ENCODE results near the gene BORA.
"Not testable (repeated sequence)": the region's sequence is repeated elsewhere in the genome, so short reads cannot be mapped to it uniquely, and the experiment has no call there.

The BORA gene

GRCh38 chr13:72727417-72728289, at the start of gene BORA, which contains the start of gene MZT1:
BORA (plus strand) TSS chr13:72727923; CDS start chr13:72728941, 1,018 bp downstream.
MZT1 (minus strand) TSS chr13:72727629; CDS start chr13:72727602, 27 bp downstream.
- DNase-seq, result peak; percentile 93

DNA sequence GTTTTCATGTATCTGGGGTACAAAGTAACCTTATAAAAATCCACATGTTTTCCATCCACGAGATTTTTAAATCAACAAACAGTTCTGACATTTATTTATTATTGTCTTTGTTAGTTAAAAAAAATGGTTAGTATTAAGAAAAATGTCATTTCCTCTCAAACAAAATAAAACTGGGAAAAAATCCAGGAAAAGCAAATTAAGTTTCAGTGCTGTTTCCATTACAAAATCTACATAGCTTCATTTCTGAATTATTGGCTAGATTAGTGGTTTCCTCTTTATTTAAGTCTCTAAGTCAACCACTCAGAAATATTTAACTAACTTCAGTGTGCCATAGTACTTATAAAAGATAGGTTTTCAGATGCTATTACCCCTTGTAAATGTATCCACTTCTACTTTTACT, 49.4 kb upstream of the BORA start:
- DNase-seq, result no peak

DNA sequence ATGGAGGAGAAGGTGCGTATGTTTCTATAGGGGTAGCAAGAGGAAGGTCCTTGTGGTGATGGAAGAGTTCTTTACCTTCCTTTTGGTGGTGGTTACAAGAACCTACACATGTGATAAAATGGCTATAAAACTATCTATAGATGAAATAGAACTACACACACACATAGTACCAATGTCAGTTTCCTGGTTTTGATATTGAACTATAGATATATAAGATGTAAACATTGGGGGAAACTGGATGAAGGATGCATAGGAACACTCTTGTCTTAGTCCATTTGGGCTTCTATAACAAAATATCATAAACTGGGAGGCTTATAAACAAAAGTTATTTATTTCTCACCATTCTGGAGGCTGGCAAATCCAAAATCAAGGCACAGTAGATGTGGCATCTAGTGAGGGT, 47.4 kb upstream of the BORA start:
- no peak for DNase-seq

- no peak for DNase-seq
These were observed 41.0 kb upstream of the BORA start for GRCh38 chr13:72686766-72687165.

DNA sequence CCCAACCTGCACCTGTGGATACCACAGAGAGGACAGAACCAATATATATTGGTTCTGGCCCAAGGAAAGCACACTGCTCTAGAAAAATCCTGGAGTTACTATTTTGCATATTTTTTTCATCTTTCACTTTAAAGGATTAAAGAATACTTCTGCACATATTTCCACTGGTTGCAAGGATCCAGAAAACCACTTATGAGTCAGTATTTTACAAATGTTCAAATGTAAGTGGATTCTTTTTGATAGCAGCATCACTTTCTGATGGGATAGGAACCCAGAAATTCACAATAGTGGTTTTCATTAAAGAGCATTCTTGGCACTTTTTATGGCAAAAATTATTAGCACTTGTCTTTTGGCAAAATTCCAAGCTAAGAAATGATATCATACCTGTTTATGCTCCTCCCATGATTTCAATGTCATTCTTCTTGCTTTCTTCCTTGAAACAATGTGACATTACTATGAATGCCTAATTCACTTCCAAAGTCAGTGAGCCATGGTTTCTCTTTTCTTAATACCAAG, 38.5 kb upstream of the BORA start:
- DNase-seq, result no peak

- no peak for DNase-seq
These were observed 34.7 kb upstream of the BORA start for GRCh38 chr13:72692884-72693514.

DNA sequence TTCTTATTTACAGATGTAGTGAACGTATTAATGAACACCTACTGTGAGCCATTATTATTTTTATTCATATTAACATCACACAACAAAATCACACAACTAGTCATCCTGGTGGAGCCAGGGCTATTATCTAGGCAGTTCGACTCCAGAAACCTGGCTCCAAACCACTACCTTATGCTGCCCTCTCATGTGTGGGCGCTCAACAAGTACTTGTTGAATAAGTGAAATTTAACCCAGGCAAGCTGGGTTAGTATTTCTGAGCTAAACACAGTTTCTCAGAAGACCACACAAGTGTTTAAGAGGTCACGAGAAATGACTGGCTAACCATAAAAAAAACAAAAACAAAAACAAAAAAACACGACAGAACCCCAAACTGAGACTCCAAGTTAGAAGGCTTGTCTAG, 33.9 kb upstream of the BORA start:
- no peak for DNase-seq

- no peak for DNase-seq
These were observed 33.4 kb upstream of the BORA start for GRCh38 chr13:72694314-72694713.

- no peak for DNase-seq
These were observed 31.1 kb upstream of the BORA start for GRCh38 chr13:72696579-72696978.

DNA sequence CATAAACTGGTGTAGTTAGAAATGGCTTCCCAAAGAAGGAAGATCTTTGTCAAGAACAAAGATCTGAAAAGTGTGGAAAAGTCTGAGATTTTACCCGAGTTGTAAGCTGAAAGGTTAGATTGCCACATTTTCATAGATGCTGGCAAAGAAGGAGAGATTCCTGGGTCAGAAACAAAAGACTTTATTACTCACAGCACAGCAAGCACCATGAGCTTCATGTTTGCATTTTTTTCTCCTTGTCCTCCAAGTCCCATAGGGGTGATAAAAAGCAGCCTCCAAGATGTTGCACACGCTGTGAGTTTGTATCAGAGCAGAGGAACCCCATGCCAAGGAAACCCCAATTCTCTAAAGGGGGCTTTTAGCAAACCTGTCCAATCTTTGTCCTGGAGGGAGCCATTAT, 29.6 kb upstream of the BORA start:
- DNase-seq, result no peak

DNA sequence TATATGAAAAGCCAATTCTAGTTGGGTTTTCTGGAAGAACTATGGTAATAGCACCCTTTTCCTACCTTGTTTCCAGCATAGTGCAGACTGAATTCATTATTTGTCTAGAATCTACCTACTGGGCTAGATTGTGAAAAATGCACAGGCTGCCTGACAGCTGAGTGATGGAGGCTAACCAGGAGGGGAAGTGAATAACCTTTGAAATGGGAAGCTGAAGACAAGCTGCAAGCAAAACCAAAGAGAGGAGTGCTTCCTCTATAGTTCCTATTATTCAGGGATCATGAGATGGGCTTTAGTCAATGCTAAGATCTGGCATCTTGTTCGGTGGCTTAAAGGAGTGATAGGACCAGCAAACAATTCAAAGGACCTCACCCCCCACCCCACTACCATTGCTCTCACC, 27.2 kb upstream of the BORA start:
- no peak for DNase-seq

GRCh38 chr13:72716776-72717175, 10.9 kb upstream of the BORA start:
- DNase-seq, result no peak

- DNase-seq, result not testable (repeated sequence)
These were observed 1.5 kb upstream of the BORA start for GRCh38 chr13:72726185-72726584.

- DNase-seq, result peak; percentile 36
These were observed 852 bp upstream of the BORA start for GRCh38 chr13:72726726-72727416.

DNA sequence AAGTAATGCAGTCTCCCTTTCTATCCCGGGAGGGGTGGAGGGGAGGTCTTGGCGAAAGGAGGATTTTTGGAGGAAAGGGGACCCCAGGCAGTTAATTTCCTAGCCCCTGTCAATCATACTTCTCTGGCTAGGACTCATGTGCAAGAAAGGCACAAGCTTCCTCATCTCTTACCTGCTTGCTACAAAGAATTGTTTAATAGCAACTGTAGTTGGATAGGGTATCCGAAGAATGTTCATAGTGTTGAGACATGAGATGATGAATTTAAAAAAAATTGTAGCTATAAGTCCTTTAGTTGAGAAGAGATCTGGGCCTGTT, 525 bp downstream of the BORA start:
- no peak for DNase-seq

GRCh38 chr13:72737033-72737432, 9.3 kb downstream of the BORA start:
- DNase-seq, result no peak

GRCh38 chr13:72740015-72740414, 12.3 kb downstream of the BORA start:
- DNase-seq, result no peak

DNA sequence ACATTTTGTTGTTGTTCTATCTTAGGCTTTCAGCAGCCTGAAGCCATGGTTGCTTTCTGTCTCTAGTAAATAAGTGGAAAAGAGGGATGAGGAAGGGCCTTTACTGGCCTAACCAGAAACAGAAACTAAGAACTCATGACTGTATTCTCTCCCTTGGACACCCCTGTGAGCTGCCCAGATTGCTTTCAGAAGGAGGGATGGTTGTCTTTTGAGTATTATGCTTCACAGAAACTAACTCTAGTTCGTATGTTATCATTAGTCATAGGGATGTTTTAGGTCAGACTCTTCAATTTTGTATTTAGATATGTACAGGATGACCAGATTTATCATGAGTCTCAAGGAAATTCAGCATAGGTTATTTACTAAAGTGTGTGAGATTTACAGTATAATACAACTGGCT, 17.5 kb downstream of the BORA start:
- DNase-seq, result no peak

GRCh38 chr13:72751220-72751619, 23.5 kb downstream of the BORA start:
- DNase-seq, result no peak

- no peak for DNase-seq
These were observed 26.4 kb downstream of the BORA start for GRCh38 chr13:72754111-72754510.

DNA sequence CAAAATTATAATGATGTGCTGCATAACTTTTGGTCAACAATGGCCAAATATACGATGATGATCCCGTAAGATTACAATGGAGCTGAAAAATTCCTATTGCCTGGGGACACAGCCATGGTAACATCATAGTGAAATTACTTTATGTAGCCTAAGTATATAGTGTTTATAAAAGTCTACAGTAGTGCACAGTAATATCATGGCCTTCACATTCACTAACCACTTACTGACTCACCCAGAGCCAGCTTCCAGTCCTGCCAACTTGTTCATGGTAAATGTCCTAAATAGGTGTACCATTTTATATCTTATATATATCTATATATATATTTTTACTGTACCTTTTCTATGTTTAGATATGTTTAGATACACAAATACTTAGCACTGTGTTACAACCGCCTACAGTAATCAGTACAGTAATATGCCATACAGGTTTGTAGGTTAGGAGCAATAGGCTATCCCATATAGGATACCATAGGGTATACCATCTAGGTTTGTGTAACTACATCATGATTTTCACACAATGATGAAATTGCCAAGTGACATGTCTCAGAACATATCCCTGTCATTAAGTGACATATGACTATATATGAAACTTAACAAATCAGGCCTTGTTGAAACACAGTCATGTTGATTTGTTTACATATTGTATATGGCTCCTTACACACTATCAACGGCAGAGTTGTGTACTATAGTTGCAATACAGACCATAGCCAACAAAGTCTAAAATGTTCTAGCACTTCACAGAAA, 30.2 kb downstream of the BORA start:
- no peak for DNase-seq

DNA sequence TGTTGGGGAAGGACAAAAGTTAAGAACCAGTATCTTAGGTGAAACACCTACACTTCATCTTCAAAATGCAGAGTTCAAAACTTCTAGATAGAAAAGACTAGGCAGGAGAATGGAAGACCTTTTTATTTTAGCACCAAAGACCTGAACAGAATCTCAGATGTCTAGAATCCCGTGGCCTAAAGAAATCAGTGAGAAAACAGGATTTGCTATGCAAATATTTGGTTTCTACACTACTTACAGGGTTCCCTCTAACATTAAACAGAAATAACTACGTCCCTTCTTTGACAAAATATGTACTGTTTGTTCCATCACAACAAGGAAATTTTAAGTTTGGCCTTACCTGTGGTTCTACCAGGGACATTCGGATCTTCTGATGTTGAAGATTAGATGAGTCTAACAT, 32.5 kb downstream of the BORA start:
- DNase-seq, result no peak

- no peak for DNase-seq
These were observed 35.7 kb downstream of the BORA start for GRCh38 chr13:72763411-72763810.

Measured in activated CD8-positive, alpha-beta memory T cell treated with anti-CD3 and anti-CD28 coated beads, Interleukin-2, amount 50 U/mL, for 4 hours (primary cell).